Midbrain (tissue), 1 donor: Measurements from ENCODE around the gene FOXI3.
"Not testable (repeated sequence)": the region's sequence is repeated elsewhere in the genome, so short reads cannot be mapped to it uniquely, and the experiment has no call there.

Source experiments
- DNase-seq: peaks from one replicate; lab custom pipeline; 2025; lab: John Stamatoyannopoulos, UW

The FOXI3 gene

GRCh38 chr2:88442061-88442460 is 10.4 kb downstream of the FOXI3 start:
- DNase-seq: no peak

GRCh38 chr2:88437010-88437409 is 15.5 kb downstream of the FOXI3 start:
- no peak for DNase-seq

- no peak for DNase-seq
Measured at GRCh38 chr2:88429929-88430328, 22.6 kb downstream of the FOXI3 start.

GRCh38 chr2:88423733-88424132 is 28.8 kb downstream of the FOXI3 start:
- no peak for DNase-seq

- DNase-seq: not testable (repeated sequence)
Measured at GRCh38 chr2:88419051-88419450, 33.4 kb downstream of the FOXI3 start.

GRCh38 chr2:88416016-88416663 is 36.4 kb downstream of the FOXI3 start:
- no peak for DNase-seq

GRCh38 chr2:88408870-88409269 is 43.6 kb downstream of the FOXI3 start:
- DNase-seq: not testable (repeated sequence)

GRCh38 chr2:88400037-88400767 is 52.3 kb downstream of the FOXI3 start:
- DNase-seq: no peak

- DNase-seq: no peak
Measured at GRCh38 chr2:88398180-88398579, 54.3 kb downstream of the FOXI3 start.
